GM23338 (cell line): ENCODE data around the gene DACH2. TPM values are rescaled to one million over a fixed set of nuclear protein-coding genes. Genes with fewer than 3 reads are reported as not detected.

Experiments
- ATAC-seq: fragments of 200-7000 bp; cut with Tn5 transposase; 3 replicates; pipeline ENCODE4 v1.9.1; 2020
- DNase-seq: peaks from one replicate; pipeline ENCODE4 v3.0.0-alpha.2; 2015; ENCODE audit warnings: low spot score
- H2AFZ ChIP-seq: fragments of 200-600 bp; sonication (generic); 2 replicates; pipeline ENCODE4 v1.8.0; 2016; ENCODE audit warnings: antibody characterized with exemption, mild to moderate bottlenecking, moderate library complexity
- H3F3A ChIP-seq: fragments of 200-600 bp; sonication (generic); replicated peaks from 2 replicates; pipeline ENCODE4 v1.8.0; 2017; ENCODE audit warnings: antibody characterized with exemption, mixed run types, low read depth
- H3K27ac ChIP-seq: fragments of 200-600 bp; sonication (generic); 2 replicates; pipeline ENCODE4 v1.6.1; 2016; ENCODE audit warnings: low read depth
- H3K27me3 ChIP-seq: fragments of 200-600 bp; sonication (generic); 2 replicates; pipeline ENCODE4 v1.8.0; 2016; ENCODE audit warnings: mild to moderate bottlenecking, mixed run types, moderate library complexity; ENCODE audit not compliant: insufficient read depth
- H3K36me3 ChIP-seq: fragments of 200-600 bp; sonication (generic); 2 replicates; pipeline ENCODE4 v1.8.0; 2016; ENCODE audit warnings: mild to moderate bottlenecking; ENCODE audit not compliant: insufficient read depth
- H3K4me1 ChIP-seq: fragments of 200-600 bp; sonication (generic); 2 replicates; pipeline ENCODE4 v1.8.0; 2016; ENCODE audit warnings: mild to moderate bottlenecking, moderate library complexity; ENCODE audit not compliant: insufficient read depth
- H3K4me2 ChIP-seq: fragments of 200-600 bp; sonication (generic); 2 replicates; pipeline ENCODE4 v1.7.1; 2017; ENCODE audit warnings: mixed run types
- H3K4me3 ChIP-seq: fragments of 200-600 bp; sonication (generic); 2 replicates; pipeline ENCODE4 v1.6.1; 2016; ENCODE audit warnings: mixed run types
- H3K79me2 ChIP-seq: fragments of 200-600 bp; sonication (generic); replicated peaks from 2 replicates; pipeline ENCODE4 v1.8.0; 2017; ENCODE audit warnings: mild to moderate bottlenecking; ENCODE audit not compliant: insufficient read depth
- H3K9me2 ChIP-seq: fragments of 200-600 bp; sonication (generic); 2 replicates; pipeline ENCODE4 v1.8.0; 2017; ENCODE audit not compliant: insufficient read depth
- H4K20me1 ChIP-seq: fragments of 200-600 bp; sonication (generic); replicated peaks from 2 replicates; pipeline ENCODE4 v1.8.0; 2017; ENCODE audit warnings: mild to moderate bottlenecking; ENCODE audit not compliant: insufficient read depth
- H3K27ac Mint-ChIP-seq: 2 replicates; pipeline ENCODE4 v1.8.0; 2020; ENCODE audit warnings: inconsistent platforms, mild to moderate bottlenecking, moderate library complexity, mixed read lengths
- H3K27me3 Mint-ChIP-seq: 3 replicates; pipeline ENCODE4 v1.8.0; 2022; ENCODE audit warnings: low read depth, mild to moderate bottlenecking, moderate library complexity, mixed read lengths, inconsistent platforms; ENCODE audit not compliant: insufficient read depth, poor library complexity
- H3K36me3 Mint-ChIP-seq: 3 replicates; pipeline ENCODE4 v1.8.0; 2021; ENCODE audit warnings: low read depth, mild to moderate bottlenecking, inconsistent platforms, moderate library complexity, mixed read lengths
- H3K4me1 Mint-ChIP-seq: 3 replicates; pipeline ENCODE4 v1.8.0; 2020; ENCODE audit warnings: mild to moderate bottlenecking, inconsistent platforms, mixed read lengths
- H3K4me3 Mint-ChIP-seq: 3 replicates; pipeline ENCODE4 v1.8.0; 2021; ENCODE audit warnings: moderate library complexity, mild to moderate bottlenecking, inconsistent platforms, mixed read lengths
- H3K9me3 Mint-ChIP-seq: 3 replicates; pipeline ENCODE4 v1.8.0; 2020; ENCODE audit warnings: moderate library complexity, mild to moderate bottlenecking, inconsistent platforms, mixed read lengths
- CREB1 ChIP-seq: fragments of 250-450 bp; sonication (Bioruptor Pico); IDR thresholded peaks from 2 replicates; pipeline ENCODE4 v1.5.0; 2020; ENCODE audit warnings: low read depth, mild to moderate bottlenecking, moderate library complexity
- EZH2 ChIP-seq: fragments of 200-600 bp; sonication (generic); IDR thresholded peaks from one replicate; pipeline ENCODE4 v1.8.0; 2017; ENCODE audit warnings: antibody characterized with exemption, mild to moderate bottlenecking, low read depth; ENCODE audit not compliant: unreplicated experiment
- EZH2phosphoT487 ChIP-seq: fragments of 200-600 bp; sonication (generic); IDR thresholded peaks from one replicate; pipeline ENCODE4 v1.8.1; 2018; ENCODE audit warnings: antibody characterized with exemption; ENCODE audit not compliant: unreplicated experiment
- JUNB ChIP-seq: IDR thresholded peaks from one replicate; pipeline ENCODE4 v1.6.1; 2016; ENCODE audit warnings: antibody characterized with exemption; ENCODE audit not compliant: unreplicated experiment
- NANOG ChIP-seq: IDR thresholded peaks from 2 replicates; pipeline ENCODE4 v1.6.1; 2016; ENCODE audit warnings: antibody characterized with exemption, borderline replicate concordance
- POLR2AphosphoS5 ChIP-seq: IDR thresholded peaks from 2 replicates; pipeline ENCODE4 v1.6.1; 2016; ENCODE audit warnings: antibody characterized with exemption, low read depth
- ZNF114 ChIP-seq: fragments of 250-450 bp; sonication (Bioruptor Pico); IDR thresholded peaks from 2 replicates; pipeline ENCODE4 v1.5.0; 2020; ENCODE audit warnings: mild to moderate bottlenecking, moderate library complexity
- ZNF331 ChIP-seq: fragments of 250-450 bp; sonication (Bioruptor Pico); IDR thresholded peaks from 2 replicates; pipeline ENCODE4 v1.5.0; 2020; ENCODE audit warnings: low read depth, mild to moderate bottlenecking, moderate library complexity
- polyA plus RNA-seq: library from polyadenylated mRNA; unstranded; fragments of >200 nt; fragmentation: Nextera tagmentation; extraction: Ambion mirVana; gene quantifications from 2 replicates; pipeline ENCODE4 v1.2.1, GENCODE V29; 2016
- total RNA-seq: library from RNA; depleted of rRNA; stranded (reverse); fragments of >200 nt; shearing (Covaris generic); gene quantifications from 2 replicates; pipeline ENCODE4 v1.2.3, GENCODE V29; 2014
- TF ChIP-seq, protein P1 (sequence below): IDR thresholded peaks from 2 replicates; pipeline ENCODE4 v1.6.1; 2016; ENCODE audit warnings: antibody characterized with exemption
- TF ChIP-seq, protein P2 (sequence below): fragments of 250-450 bp; sonication (Bioruptor Pico); IDR thresholded peaks from 2 replicates; pipeline ENCODE4 v1.5.0; 2020; ENCODE audit warnings: mild to moderate bottlenecking, moderate library complexity
- TF ChIP-seq, protein P3 (sequence below): IDR thresholded peaks from one replicate; pipeline ENCODE4 v1.6.1; 2018; ENCODE audit warnings: antibody characterized with exemption; ENCODE audit not compliant: unreplicated experiment
- TF ChIP-seq, protein P4 (sequence below), 2 experiments: fragments of 200-600 bp in 1 of 2; sonication (generic) in 1 of 2; conservative IDR thresholded peaks; 2 replicates each; pipeline versions ENCODE4 v1.5.1 to v1.6.1; 2016 to 2017; ENCODE audit warnings: antibody characterized with exemption in 2 of 2, low read depth in 2 of 2, mild to moderate bottlenecking in 2 of 2, moderate library complexity in 1 of 2

The DACH2 gene
- total and polyA plus RNA-seq, 2 experiments from 2014 or later: 2.4 to 4.6 TPM

DNA sequence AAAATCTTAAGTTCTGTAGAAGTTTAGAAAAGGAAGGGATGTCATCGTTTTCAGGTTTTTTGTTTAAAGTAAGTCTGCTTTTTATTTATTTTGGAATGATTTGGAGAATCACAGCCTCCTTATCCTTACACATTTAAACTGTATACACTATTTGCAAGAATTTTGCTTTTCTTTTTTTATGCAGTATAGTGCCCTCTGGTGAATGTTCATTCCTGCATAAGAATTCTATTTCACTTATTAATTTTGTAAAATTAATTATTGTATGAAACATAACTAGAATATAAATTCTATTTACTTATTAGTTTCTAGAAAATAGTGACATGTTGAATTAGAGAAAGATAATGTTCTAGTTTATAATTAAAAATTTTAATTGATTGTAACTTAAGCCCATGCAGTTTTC lies 44.6 kb downstream of the DACH2 start (continued):
- TF ChIP-seq, protein P1, sequence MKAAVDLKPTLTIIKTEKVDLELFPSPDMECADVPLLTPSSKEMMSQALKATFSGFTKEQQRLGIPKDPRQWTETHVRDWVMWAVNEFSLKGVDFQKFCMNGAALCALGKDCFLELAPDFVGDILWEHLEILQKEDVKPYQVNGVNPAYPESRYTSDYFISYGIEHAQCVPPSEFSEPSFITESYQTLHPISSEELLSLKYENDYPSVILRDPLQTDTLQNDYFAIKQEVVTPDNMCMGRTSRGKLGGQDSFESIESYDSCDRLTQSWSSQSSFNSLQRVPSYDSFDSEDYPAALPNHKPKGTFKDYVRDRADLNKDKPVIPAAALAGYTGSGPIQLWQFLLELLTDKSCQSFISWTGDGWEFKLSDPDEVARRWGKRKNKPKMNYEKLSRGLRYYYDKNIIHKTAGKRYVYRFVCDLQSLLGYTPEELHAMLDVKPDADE: no peak
- TF ChIP-seq JUNB (no peak), ZNF331 (no peak)

DNA sequence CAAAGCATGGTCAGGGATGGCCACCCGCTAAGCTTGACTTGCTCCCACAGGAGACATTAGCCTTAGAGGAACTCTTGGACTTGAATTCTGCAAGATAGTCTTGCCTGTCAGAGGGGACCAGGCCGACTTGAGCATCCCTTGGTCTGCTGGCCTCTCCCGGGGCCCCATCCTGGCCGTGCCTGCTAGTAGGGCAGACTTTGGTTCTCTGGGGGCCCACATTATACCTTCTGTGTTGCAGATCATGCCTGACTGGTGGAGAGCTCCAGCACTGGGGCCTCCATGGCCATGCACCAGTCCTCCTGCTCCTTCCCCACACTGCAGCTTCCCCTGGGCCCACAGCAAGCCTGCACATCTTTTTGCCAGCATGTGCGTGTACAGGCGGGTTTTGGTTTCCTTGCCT lies 46.5 kb downstream of the DACH2 start:
- Histone ChIP-seq H3K27ac (no peak overlapping the region), H3K36me3 (no peaks in the 10 kb centered on the region), H3K9me2 (no peaks in the 10 kb centered on the region), H2AFZ (no peak overlapping the region), H3F3A (no peaks in the 10 kb centered on the region), H3K4me1 (no peaks in the 10 kb centered on the region), H3K27me3 (no peaks in the 10 kb centered on the region), H4K20me1 (no peaks in the 10 kb centered on the region), H3K79me2 (no peaks in the 10 kb centered on the region), H3K4me2 (no peak overlapping the region), H3K4me3 (no peak overlapping the region)
- peaks cover 4% of the 10 kb centered on the region for H3K27me3 Mint-ChIP-seq
- H3K27ac Mint-ChIP-seq: no peak overlapping the region
- ATAC-seq (no peak), DNase-seq (no peak)
- peaks cover 4% of the 10 kb centered on the region; the same call in 1 of the 3 replicates for H3K36me3 Mint-ChIP-seq
- peaks cover 13% of the 10 kb centered on the region for H3K9me3 Mint-ChIP-seq
- H3K4me3 Mint-ChIP-seq: no peak overlapping the region
- H3K4me1 Mint-ChIP-seq: no peaks in the 10 kb centered on the region
- TF ChIP-seq, protein P1: no peak
- TF ChIP-seq JUNB (no peak), ZNF114 (CRISPR knock-in tag) (no peak), EZH2 (no peak), NANOG (no peak), POLR2AphosphoS5 (no peak), ZNF331 (no peak), EZH2phosphoT487 (no peak), CREB1 (CRISPR knock-in tag) (no peak)
- TF ChIP-seq, protein P2, sequence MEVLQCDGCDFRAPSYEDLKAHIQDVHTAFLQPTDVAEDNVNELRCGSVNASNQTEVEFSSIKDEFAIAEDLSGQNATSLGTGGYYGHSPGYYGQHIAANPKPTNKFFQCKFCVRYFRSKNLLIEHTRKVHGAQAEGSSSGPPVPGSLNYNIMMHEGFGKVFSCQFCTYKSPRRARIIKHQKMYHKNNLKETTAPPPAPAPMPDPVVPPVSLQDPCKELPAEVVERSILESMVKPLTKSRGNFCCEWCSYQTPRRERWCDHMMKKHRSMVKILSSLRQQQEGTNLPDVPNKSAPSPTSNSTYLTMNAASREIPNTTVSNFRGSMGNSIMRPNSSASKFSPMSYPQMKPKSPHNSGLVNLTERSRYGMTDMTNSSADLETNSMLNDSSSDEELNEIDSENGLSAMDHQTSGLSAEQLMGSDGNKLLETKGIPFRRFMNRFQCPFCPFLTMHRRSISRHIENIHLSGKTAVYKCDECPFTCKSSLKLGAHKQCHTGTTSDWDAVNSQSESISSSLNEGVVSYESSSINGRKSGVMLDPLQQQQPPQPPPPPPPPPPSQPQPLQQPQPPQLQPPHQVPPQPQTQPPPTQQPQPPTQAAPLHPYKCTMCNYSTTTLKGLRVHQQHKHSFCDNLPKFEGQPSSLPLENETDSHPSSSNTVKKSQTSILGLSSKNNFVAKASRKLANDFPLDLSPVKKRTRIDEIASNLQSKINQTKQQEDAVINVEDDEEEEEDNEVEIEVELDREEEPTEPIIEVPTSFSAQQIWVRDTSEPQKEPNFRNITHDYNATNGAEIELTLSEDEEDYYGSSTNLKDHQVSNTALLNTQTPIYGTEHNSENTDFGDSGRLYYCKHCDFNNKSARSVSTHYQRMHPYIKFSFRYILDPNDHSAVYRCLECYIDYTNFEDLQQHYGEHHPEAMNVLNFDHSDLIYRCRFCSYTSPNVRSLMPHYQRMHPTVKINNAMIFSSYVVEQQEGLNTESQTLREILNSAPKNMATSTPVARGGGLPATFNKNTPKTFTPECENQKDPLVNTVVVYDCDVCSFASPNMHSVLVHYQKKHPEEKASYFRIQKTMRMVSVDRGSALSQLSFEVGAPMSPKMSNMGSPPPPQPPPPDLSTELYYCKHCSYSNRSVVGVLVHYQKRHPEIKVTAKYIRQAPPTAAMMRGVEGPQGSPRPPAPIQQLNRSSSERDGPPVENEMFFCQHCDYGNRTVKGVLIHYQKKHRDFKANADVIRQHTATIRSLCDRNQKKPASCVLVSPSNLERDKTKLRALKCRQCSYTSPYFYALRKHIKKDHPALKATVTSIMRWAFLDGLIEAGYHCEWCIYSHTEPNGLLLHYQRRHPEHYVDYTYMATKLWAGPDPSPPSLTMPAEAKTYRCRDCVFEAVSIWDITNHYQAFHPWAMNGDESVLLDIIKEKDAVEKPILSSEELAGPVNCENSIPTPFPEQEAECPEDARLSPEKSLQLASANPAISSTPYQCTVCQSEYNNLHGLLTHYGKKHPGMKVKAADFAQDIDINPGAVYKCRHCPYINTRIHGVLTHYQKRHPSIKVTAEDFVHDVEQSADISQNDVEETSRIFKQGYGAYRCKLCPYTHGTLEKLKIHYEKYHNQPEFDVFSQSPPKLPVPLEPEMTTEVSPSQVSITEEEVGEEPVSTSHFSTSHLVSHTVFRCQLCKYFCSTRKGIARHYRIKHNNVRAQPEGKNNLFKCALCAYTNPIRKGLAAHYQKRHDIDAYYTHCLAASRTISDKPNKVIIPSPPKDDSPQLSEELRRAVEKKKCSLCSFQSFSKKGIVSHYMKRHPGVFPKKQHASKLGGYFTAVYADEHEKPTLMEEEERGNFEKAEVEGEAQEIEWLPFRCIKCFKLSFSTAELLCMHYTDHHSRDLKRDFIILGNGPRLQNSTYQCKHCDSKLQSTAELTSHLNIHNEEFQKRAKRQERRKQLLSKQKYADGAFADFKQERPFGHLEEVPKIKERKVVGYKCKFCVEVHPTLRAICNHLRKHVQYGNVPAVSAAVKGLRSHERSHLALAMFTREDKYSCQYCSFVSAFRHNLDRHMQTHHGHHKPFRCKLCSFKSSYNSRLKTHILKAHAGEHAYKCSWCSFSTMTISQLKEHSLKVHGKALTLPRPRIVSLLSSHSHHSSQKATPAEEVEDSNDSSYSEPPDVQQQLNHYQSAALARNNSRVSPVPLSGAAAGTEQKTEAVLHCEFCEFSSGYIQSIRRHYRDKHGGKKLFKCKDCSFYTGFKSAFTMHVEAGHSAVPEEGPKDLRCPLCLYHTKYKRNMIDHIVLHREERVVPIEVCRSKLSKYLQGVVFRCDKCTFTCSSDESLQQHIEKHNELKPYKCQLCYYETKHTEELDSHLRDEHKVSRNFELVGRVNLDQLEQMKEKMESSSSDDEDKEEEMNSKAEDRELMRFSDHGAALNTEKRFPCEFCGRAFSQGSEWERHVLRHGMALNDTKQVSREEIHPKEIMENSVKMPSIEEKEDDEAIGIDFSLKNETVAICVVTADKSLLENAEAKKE (CRISPR knock-in tag): no peak
- TF ChIP-seq, protein P3, sequence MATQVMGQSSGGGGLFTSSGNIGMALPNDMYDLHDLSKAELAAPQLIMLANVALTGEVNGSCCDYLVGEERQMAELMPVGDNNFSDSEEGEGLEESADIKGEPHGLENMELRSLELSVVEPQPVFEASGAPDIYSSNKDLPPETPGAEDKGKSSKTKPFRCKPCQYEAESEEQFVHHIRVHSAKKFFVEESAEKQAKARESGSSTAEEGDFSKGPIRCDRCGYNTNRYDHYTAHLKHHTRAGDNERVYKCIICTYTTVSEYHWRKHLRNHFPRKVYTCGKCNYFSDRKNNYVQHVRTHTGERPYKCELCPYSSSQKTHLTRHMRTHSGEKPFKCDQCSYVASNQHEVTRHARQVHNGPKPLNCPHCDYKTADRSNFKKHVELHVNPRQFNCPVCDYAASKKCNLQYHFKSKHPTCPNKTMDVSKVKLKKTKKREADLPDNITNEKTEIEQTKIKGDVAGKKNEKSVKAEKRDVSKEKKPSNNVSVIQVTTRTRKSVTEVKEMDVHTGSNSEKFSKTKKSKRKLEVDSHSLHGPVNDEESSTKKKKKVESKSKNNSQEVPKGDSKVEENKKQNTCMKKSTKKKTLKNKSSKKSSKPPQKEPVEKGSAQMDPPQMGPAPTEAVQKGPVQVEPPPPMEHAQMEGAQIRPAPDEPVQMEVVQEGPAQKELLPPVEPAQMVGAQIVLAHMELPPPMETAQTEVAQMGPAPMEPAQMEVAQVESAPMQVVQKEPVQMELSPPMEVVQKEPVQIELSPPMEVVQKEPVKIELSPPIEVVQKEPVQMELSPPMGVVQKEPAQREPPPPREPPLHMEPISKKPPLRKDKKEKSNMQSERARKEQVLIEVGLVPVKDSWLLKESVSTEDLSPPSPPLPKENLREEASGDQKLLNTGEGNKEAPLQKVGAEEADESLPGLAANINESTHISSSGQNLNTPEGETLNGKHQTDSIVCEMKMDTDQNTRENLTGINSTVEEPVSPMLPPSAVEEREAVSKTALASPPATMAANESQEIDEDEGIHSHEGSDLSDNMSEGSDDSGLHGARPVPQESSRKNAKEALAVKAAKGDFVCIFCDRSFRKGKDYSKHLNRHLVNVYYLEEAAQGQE: no peak
- TF ChIP-seq, protein P4, sequence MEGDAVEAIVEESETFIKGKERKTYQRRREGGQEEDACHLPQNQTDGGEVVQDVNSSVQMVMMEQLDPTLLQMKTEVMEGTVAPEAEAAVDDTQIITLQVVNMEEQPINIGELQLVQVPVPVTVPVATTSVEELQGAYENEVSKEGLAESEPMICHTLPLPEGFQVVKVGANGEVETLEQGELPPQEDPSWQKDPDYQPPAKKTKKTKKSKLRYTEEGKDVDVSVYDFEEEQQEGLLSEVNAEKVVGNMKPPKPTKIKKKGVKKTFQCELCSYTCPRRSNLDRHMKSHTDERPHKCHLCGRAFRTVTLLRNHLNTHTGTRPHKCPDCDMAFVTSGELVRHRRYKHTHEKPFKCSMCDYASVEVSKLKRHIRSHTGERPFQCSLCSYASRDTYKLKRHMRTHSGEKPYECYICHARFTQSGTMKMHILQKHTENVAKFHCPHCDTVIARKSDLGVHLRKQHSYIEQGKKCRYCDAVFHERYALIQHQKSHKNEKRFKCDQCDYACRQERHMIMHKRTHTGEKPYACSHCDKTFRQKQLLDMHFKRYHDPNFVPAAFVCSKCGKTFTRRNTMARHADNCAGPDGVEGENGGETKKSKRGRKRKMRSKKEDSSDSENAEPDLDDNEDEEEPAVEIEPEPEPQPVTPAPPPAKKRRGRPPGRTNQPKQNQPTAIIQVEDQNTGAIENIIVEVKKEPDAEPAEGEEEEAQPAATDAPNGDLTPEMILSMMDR (conservative IDR thresholded peaks at IDR 0.05; ENCODE audit: low read depth in 2 of 2): no peak
